HG02885 (cell line): Measurements from ENCODE around the gene EDN1.
A peak's percentile ranks its signal among the peaks of the same experiment; 100 is the strongest.
"Not testable (repeated sequence)": the region's sequence is repeated elsewhere in the genome, so short reads cannot be mapped to it uniquely, and the experiment has no call there.

Source experiments
- ATAC-seq: cut with Tn5 transposase; IDR thresholded peaks from one replicate; pipeline ENCODE4 v1.9.1; 2021; ENCODE audit warnings: mild to moderate bottlenecking; ENCODE audit not compliant: unreplicated experiment, poor library complexity

Gene EDN1

DNA sequence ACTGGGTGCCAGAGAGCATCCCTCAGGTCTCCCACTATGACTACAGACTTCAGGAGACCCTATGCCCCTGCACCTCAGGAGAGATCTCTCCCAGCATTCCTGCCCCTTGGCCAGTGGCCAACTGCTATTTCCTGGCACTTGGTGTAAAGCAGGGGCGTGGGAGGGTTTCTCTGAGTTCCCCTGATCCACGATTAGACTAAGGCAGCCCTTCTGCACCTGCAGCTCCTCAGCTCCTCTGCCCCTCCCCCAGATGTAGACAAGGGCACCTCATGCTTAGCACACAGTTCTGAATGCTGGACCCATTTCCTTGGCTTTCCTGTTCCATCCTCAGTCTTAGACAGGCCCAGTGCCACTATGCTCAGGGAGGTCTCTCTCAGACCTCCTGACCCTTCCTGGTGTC is 28.6 kb downstream of the EDN1 start:
- ATAC-seq, result no peak

DNA sequence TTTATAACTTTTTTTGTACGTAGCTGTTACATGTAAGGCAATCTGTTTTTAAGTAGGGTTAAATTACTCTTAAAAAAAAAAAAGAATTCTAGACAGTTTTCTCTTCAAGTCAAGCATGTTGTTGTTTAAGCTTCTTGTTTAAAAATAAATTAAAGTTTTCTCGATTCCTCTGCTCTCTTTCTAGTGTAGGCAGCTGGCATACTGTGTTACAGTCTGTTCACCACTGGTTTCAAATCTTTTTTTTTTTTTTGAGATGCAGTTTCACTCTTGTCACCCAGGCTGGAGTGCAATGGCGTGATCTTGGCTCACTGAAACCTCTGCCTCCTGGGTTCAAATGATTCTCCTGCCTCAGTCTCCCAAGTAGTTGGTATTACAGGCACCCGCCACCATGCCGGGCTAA is 29.9 kb downstream of the EDN1 start:
- ATAC-seq, result not testable (repeated sequence)

DNA sequence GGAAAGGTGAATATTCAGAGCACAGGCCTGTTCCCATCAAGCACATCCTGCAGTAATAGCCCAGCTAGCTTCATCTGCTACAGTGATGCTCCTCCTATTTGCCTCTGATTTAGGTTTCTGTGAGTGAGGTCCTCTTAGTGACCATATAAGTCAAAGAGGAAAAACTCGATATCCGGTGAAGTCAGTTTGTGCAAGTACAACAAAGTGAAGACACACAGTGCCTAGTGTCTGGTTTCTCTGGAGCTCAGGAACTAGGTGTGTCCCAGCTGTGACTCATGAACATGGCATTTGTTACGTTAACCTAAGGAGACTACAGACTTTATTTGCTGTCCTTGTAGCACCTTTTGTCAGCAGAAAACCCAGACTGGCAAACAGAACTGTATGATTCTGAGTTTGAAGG is 33.9 kb downstream of the EDN1 start:
- no peak for ATAC-seq

- ATAC-seq, result no peak
These were observed 34.6 kb downstream of the EDN1 start for GRCh38 chr6:12324748-12325147.

DNA sequence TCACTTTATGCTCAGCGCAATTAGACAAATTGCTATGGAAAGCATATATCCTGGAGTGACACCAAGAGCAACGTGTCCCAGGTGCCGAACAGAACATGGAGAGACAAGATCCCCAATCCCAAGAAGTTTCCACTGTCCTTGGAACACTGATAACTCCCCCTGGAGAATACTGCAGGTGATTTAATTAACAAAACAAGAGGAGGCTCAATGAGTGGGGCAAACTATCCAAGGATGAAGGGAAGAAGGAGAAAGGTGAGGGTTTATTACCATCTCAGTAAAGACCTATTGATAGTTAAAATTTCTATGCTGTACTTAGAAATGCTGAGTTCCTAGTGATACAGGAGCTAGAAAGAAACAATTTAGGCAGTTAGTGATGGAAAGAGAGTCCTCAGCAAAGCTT is 35.7 kb downstream of the EDN1 start:
- no peak for ATAC-seq

DNA sequence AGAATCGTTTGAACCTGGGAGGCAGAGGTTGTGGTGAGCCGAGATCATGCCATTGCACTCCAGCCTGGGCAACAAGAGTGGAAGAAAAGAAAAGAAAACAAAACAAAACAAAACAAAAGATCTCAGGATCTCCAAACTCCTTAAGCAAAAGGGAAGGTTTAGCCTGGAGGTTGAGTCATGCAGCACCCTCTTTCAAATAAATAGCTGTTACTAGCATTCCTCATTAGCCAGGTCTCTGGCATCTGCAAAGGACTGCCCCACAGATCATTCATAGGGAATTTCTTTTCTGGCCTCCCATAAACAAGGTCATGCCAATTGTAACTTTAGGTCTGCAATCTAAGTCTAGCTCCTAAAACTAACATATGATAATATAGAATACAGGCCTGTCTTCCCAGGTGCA is 37.2 kb downstream of the EDN1 start:
- ATAC-seq, result no peak

DNA sequence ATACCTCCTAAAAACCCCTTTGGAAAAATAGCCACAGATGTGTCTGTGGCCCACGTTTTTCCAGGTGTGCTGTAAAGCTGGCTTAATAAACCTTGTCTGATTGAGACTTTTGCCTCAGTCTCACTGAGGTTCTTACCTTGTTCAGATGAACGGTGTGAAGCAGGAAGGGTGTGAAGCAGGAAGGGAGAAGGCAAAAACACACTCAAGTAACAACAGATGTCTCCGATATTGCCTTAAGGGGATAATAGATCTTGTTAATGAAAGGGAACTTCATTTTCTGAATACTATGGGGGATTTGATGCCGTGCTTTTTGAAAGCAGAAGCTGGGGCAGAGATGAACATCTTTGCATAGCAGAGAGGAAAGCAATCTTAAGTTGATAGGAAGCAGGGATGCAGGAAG is 37.8 kb downstream of the EDN1 start:
- no peak for ATAC-seq

DNA sequence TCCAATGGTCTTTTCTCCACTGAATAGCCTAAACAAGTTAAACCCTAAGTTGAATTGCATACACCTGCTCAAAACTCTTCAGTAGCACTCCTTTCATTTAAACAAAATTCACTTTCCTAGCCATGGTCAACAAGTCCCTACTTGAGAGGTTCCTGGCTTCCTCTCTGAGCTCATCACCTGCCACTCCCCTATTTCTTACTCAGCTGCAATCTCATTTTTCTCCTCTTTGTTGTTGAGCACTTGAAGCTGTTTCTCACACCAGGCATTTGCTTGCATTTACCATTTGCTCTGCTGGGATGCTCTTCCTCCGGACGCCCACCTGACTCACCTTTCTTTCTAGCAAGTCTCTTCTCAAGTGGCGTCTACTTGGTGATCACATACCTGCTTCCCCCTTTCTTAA is 38.5 kb downstream of the EDN1 start:
- ATAC-seq, result no peak

DNA sequence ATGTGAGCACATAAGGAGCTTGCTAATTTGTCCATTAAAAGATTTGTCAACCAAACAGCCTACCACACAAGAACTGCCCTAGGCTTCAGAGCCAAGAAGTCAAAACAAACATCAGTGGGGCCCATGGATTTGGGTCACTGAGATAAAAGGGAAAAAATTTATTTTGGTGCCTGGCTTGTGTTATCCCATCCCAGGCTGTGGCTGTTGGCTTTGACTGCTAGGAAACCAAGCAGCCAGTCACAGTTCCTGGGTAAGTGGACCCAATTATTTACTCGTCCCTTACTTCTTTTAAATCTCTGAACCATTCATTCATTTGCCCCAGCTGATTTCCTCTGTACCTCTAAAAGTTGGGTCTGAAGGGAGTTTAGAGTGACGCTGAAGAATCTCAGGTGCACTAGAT is 41.3 kb downstream of the EDN1 start:
- ATAC-seq, result no peak

DNA sequence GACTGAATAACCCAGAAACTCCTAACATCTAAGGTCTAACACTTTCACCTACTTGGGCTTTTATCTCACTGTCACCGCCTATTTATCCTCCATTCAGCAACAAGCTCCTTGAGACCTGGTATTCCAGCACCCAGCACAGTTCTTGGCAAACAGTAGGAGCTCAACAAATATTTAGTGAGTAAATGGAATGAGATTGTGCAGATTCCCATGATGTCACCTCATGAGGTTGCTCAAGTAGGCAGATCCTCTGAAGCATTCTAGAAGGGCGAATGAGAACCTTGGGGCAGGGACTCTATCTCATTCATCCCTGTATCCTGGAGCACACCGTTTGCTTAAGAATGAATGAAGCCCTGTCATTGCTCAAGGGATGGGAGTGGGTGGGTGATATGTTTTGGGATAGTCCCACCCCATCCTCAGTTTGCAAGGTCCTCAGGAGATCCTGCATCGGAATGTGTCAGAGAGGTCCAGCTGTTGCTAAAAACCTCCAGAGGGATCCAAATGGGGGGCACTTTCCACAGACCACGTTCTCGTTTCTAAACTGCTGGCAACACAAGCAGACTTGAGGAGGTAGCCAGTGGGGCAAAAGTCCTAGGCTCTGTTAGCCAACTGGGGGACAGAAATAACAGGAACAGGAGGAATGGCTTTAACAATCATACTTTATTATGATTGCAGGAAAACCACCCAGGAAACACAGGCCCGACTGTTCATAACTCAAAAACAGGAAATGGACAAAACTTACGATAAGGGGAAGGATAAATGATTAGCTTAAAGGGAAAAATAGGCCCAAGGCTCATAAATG is 42.0 kb downstream of the EDN1 start:
- ATAC-seq, result no peak

DNA sequence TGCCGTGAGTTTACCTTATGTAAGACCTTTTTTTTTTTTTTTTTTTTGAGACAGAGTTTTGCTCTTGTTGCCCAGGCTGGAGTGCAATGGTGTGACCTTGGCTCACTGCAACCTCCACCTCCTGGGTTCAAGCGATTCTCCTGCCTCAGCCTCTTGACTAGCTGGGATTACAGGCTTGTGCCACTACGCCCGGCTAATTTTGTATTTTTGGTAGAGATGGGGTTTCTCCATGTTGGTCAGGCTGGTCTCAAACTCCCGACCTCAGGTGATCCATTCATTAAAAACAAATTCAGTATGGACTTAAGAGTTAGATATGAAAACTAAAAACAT is 42.6 kb downstream of the EDN1 start:
- ATAC-seq, result not testable (repeated sequence)

- ATAC-seq, result no peak
These were observed 43.0 kb downstream of the EDN1 start for GRCh38 chr6:12333128-12333527.

DNA sequence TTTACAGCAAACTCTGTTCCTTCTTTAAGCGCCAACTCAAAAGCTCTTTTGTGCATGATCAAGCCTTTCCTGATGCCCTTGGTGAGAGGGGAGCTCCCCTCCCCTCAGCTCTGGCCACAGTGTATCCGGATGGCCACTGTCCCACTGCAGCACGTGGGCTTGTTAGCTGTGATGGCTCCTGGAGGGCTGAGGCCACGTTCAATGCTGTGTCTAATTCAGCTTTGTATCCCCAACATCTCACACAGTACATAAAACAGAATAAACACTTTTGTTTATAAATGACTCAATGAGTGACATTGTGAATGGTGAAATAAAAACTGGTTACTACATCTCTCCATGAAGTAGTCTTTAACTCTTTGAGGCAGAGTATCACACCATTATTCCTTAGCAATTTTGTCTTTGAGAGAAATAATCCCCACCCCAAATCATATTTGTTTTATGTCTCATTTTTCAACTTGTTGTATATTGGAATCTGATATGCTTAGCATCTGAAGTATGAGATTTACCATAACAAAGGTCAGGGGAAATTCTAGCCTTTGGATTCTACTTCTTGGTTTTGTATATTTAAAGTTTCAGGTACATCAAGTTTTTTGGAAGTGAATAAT is 44.5 kb downstream of the EDN1 start:
- ATAC-seq, result no peak

DNA sequence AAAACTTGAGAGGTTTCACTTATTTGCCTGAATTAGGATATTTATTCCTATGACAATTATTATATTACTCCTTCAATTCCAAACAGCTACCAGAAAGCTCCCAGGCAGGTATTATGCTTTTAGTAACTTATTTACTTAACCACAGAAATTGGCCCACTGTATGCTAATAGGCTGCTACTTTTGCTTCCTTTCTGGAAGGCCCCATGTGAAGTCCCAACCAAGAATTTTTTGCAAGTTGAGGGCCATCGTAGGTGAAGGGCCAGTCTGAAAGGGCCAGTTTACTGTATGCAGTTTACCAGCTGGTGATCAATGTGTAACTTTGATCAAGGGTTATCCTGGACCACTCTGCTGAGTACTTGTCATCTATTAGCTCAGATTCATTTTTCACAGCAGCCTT is 45.0 kb downstream of the EDN1 start:
- peak; percentile 41 for ATAC-seq

- no peak for ATAC-seq
These were observed 45.6 kb downstream of the EDN1 start for GRCh38 chr6:12335717-12336116.

GRCh38 chr6:12336121-12336971 is 46.2 kb downstream of the EDN1 start:
- peak; percentile 46 for ATAC-seq

- ATAC-seq, result no peak
These were observed 48.9 kb downstream of the EDN1 start for GRCh38 chr6:12339022-12339421.

GRCh38 chr6:12339808-12340487 is 49.8 kb downstream of the EDN1 start:
- ATAC-seq, result no peak

DNA sequence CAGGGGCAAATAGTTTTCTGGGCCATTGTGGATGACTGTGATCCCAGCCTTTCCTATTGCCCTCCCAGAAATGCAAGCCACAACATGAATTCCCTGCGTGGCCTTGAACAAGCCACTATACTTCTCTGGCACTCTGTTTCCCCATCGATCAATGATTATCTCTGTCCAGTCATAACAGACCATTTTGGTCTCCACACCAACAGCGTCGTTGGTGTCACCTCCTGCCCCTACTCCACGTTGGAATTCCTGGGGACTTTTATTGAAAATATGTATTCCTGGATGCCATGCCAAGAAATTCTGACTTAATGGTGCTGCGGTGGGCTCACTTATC is 50.3 kb downstream of the EDN1 start:
- ATAC-seq, result no peak

DNA sequence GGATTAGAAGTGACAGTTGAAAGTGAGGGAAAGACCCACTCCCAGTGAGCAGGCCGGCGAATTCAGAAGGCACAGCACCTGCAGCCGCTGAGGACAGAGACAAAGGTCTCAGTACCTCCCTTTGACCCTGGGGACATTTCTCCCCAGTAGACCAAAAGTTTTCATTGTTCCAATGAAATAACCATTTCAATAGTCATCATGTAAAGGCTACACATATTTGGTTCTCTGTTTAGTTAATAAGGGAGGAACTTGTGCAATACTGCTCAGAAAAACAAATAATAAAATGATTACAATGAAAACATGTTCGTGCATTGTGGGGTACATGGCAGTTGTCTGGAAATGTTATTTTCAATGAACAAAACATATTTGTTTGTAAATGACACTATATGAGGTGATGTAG is 52.5 kb downstream of the EDN1 start:
- ATAC-seq, result no peak

GRCh38 chr6:12343122-12343439 is 52.9 kb downstream of the EDN1 start:
- ATAC-seq, result no peak
